GM19099 (cell line): ENCODE results near the gene ATP23.

Experiments
- POLR2A ChIP-seq: IDR thresholded peaks from 3 replicates; pipeline ENCODE4 v1.6.1; 2011; ENCODE audit warnings: low read depth; ENCODE audit not compliant: insufficient read length; ENCODE audit errors: extremely low read depth

ATP23 gene

DNA sequence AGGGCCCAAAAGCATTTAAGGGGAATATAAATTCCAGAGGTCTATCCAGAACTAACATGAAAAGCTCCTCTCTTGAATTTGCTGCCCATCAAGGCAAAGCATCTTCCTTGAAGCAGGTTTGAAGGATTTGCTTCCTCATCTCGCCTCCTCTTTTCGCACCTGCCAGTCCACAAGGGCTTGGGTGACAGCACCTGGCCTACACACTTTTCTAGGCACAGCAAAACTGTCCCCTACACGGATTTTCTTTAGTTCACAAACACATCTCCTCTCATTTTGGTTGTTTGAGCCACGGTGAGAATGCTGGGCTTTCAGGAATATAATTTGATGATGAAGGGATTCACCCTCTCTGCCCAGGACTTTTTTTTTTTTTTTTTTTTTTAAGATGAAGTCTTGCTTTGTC is 36.9 kb upstream of the ATP23 start:
- no peak for TF ChIP-seq POLR2A

- TF ChIP-seq POLR2A, result no peak
Observed at GRCh38 chr12:57904848-57905811, 36.2 kb upstream of the ATP23 start.

DNA sequence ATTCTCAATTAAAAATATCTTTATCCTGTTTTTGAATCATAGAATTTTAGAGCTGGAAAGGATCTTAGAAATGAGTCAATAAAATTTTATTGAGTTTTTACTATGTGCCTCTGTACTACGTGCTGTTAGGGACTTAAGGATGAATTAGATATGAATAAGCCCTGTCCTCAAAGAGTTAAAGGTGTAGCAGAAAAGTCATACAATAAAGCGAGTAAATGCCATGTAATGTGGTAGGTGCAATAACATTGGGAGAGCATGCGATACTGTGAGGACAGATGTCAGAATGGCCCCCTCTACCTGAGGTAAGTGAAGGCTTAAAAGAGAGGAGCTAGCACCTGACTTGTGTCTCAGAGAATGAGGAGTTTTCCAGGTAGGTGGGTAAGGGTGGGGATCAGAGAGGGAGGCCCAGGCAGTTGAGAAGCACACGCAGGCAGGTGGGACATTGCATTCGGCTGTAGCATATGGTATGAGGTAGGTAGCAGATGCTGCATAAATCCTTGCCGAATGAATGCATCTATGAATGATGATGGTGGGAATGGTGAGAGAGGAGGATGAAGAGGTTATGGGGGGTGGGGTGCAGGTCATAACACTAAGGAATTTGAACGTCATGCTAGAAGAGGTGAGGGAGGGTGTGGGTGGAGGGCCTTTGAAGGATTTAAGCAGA is 35.4 kb upstream of the ATP23 start:
- no peak for TF ChIP-seq POLR2A

- no peak for TF ChIP-seq POLR2A
Observed at GRCh38 chr12:57906821-57907220, 34.5 kb upstream of the ATP23 start.

GRCh38 chr12:57907281-57907680 is 34.1 kb upstream of the ATP23 start:
- no peak for TF ChIP-seq POLR2A

DNA sequence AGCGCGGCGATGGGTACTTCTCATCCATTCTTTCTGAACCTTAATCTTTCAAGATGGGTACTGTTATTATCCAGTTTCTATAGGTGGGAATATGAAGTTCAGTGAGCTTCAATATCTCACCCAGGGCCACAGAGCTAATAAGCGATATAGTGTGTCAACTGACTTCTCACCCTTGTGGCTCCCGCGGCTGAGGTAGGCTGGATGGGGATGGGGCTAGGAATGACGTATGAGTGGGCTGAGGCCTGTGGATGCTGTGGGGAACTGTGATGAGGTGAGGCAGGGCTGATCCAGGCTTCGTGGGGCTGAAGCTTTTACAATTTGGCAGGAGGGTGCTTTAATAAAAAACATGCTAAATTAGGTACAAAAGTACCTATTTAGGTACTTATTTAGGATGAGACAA is 32.9 kb upstream of the ATP23 start:
- TF ChIP-seq POLR2A, result no peak

- no peak for TF ChIP-seq POLR2A
Observed at GRCh38 chr12:57909056-57909455, 32.3 kb upstream of the ATP23 start.

DNA sequence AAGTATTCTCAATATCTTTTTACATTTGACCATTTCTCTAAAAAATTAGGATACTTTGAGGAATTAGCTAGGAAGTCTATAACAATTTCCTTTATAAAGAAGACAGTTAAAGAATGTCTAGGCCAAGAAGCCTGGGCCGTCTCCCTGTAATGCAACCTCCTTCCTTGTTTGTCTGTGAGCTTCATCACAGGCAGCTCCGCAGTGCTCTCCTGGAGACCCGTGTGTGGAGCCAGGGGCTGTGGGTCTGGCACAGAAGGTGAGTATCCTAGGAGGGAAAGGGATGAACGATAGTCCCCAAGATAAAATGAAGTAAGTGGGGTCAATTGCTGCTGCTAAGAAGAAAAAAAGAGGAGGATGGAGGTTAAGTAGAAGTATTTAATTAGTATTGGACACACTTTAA is 31.8 kb upstream of the ATP23 start:
- TF ChIP-seq POLR2A, result no peak

GRCh38 chr12:57918147-57918546 is 23.2 kb upstream of the ATP23 start:
- no peak for TF ChIP-seq POLR2A

GRCh38 chr12:57927086-57927485 is 14.3 kb upstream of the ATP23 start:
- TF ChIP-seq POLR2A, result no peak

DNA sequence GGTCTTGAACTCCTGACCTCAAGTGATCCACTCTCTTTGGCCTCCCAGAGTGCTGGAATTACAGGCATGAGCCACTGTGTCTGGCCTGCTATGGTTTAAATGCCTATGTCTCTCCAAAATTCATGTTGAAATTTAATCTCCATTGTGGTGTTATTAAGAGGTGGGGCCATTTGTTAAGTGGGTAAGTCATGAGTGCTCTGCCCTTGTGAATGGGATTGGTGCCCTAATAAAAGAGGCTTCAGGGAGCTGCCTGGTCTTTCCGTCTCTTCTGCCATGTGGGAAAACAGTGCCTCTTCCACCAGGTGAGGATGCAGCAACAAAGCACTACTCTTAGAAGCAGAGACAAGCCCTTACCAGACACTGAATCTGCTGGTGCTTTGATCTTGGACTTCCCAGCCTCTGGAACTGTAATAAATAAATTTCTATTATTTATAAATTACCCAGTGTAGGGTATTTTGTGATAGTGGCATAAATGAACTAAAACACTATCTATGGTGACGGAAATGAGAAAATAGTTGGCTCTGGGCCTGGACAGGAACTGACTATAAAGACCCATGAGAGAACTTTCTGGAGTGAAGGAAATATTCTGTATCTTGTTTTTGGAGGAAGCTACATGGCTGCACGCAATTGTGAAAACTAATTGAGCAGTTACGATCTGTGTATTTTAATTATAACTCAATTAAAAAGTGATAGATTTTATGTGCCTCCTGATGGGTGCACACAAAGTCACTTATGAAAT is 12.1 kb upstream of the ATP23 start:
- no peak for TF ChIP-seq POLR2A

GRCh38 chr12:57934819-57935218 is 6.5 kb upstream of the ATP23 start:
- TF ChIP-seq POLR2A, result no peak

GRCh38 chr12:57935331-57935730 is 6.0 kb upstream of the ATP23 start:
- no peak for TF ChIP-seq POLR2A

GRCh38 chr12:57935839-57936512 is 5.4 kb upstream of the ATP23 start:
- TF ChIP-seq POLR2A, result peak; percentile 84

DNA sequence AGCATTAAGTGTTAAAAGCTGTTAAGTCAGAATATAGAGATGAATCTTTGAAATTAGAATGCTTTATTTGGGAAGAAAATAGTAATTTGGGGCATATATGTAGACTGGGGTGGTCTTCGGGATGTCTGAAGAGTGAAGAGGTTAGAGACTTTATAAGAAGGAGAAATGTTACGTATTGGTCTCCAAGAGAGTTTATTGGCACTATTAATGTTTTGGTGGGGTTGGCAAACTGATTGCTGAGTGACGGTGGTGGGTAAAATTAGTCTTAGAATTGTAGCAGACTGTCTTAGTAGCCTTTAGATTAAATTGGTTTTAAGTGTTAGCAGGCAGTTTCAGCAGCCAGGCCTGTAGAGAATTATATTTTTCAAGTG is 4.9 kb upstream of the ATP23 start:
- TF ChIP-seq POLR2A, result no peak

- TF ChIP-seq POLR2A, result no peak
Observed at GRCh38 chr12:57939291-57939690, 2.1 kb upstream of the ATP23 start.
